RWPE1 (cell line): Measurements from ENCODE around the gene GREB1L.
A peak's percentile ranks its signal among the peaks of the same experiment; 100 is the strongest.

Experiments used
- CTCF ChIA-PET: fragments of 350-600 bp; sonication (Branson Sonifier 250); formaldehyde crosslinking; extraction: SDS; loops from one replicate; lab custom pipeline; 2021; lab: Yijun Ruan, JAX
- POLR2A ChIA-PET: fragments of 400-600 bp; formaldehyde crosslinking; extraction: SDS; loops from one replicate; lab custom pipeline; 2020; ENCODE audit warnings: antibody characterized with exemption; ENCODE audit not compliant: low non-redundant PET; lab: Yijun Ruan, JAX
- DNase-seq: peaks from one replicate; pipeline ENCODE4 v3.0.0; 2012; ENCODE audit warnings: low spot score
- H3K27ac ChIP-seq: fragments of 450-650 bp; 2 replicates; pipeline ENCODE4 v1.5.1; 2017
- CTCF ChIP-seq: fragments of 450-650 bp; conservative IDR thresholded peaks from 2 replicates; pipeline ENCODE4 v1.5.1; 2017; ENCODE audit warnings: low read depth, mild to moderate bottlenecking

The GREB1L gene

DNA sequence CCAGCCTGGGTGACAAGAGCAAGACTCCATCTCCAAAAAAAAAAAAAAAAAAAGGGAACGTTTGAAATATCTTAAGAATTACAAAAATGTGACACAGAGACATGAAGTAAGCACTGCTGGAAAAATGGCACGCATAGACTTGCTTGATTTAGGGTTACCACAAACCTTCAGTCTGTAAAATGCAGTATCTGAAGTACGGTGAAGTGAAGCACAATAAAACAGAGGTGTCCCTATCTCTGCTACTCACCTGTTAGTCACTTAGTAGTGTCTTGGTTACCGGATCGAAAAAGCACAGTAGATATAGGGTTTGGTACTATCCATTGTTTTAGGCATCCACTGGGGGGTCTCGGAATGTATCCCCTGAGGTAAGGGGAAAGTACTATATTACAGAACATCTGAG lies 11.6 kb upstream of the GREB1L start:
- TF ChIP-seq CTCF, result no peak
- CTCF ChIA-PET, result no interaction called here
- POLR2A ChIA-PET, result no interaction called here
- H3K27ac ChIP-seq, result no peak overlapping the region
- peak; percentile 23 for DNase-seq

DNA sequence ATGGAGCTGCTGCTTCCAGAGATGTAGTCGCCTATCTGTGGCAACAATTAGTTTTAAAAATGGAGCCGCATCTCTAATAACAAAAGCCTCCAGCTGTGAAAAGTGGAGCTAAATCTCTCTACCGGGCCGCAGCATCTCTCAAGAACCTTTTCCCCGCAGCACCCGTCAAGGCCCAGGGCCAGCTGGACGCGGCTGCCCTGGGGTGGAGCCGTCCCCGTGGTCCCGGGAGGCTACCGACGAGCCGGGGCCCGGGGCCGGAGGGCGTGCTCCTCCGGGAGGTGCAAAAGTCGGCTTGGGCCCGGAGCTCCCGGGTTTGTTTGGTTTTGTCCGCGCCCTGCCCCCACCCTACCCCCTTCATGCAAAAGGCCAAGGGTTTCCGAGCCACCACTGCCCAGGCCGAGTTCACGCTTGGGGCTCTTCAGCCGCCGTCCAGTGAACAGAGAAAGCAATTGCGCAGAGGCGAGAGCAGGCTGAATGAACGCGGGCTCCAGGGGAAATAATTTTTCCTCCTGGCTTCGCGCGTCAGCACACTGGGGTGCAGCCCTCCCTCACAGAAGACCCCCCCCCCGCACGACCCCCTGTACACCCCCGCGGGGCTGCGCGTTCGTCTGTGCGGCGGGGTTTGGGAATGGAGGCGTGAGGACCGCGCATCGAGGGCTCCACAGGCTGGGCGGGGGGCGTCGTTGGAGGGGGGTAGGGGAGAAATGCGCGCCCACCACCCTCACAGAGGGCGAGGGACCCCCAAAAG lies 557 bp upstream of the GREB1L start:
- POLR2A ChIA-PET, result no interaction called here
- CTCF ChIA-PET, result no interaction called here
- no peak for TF ChIP-seq CTCF
- no peak for DNase-seq
- H3K27ac ChIP-seq, result no peak overlapping the region

- peak; percentile 18 for DNase-seq
- ChIA-PET POLR2A (no interaction called here), CTCF (interaction anchor here (0.5 to 0.8 kb wide), 8 partner anchors 11 to 255 kb away, joined by 3 to 7 read pairs (median 3); no protein-coding TSS in a partner anchor)
- H3K27ac ChIP-seq, result no peak overlapping the region
- no peak for TF ChIP-seq CTCF
These were observed 859 bp downstream of the GREB1L start for GRCh38 chr18:21242780-21243401.

DNA sequence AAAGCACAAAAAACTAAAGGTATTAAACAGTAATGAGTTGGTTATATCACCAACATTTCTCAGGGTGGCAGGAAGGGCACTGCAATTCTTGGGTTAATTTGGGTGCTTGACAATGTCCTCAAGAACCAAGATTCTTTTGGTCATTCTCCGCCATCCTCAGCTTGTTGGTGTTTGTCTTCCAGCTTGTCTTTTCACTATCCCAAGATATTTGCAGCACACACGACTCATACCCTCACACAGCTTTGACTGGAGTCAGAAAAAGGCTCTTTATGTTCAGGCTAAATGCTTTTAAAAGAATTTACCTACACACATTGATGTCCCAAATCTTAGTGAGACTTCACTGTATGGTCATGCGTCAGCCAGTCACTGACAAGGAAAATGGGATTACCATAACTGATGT lies 12.5 kb downstream of the GREB1L start:
- H3K27ac ChIP-seq, result no peak overlapping the region
- no peak for DNase-seq
- CTCF ChIA-PET, result interaction anchor here (1.1 kb wide), 1 partner anchor 9 kb away, joined by 6 read pairs; no protein-coding TSS in a partner anchor
- POLR2A ChIA-PET, result no interaction called here
- no peak for TF ChIP-seq CTCF

GRCh38 chr18:21255211-21255610 lies 13.2 kb downstream of the GREB1L start:
- ChIA-PET CTCF (interaction anchor here (0.7 to 1.1 kb wide), 2 partner anchors 10 to 161 kb away, joined by 3 to 6 read pairs; no protein-coding TSS in a partner anchor), POLR2A (no interaction called here)
- no peak overlapping the region for H3K27ac ChIP-seq
- TF ChIP-seq CTCF, result no peak
- no peak for DNase-seq

DNA sequence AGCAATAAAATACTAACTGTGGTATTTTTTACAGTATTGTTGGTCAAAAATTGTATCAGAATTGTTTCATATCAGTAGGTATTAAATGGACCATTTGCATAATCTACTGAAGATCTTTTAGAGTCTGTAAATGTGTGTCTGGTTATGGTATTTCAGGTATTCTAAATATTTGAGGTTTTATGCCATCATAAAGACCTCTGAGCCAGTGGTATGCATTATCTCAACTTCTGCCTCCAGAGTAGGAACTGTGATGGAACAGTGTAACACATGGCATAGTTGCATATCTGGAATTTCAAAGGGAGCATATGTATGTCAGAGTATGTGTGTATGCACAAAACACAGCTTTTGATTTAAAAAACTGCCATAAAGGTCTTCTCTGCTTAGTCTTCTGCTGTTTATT lies 15.4 kb downstream of the GREB1L start:
- POLR2A ChIA-PET, result no interaction called here
- no peak for TF ChIP-seq CTCF
- H3K27ac ChIP-seq, result no peak overlapping the region
- CTCF ChIA-PET, result interaction anchor here (0.6 kb wide), 2 partner anchors 36 to 160 kb away, joined by 3 to 4 read pairs; no protein-coding TSS in a partner anchor
- no peak for DNase-seq
